ENCODE measurements around the gene PTPN7.
"Not testable (repeated sequence)": the region's sequence is repeated elsewhere in the genome, so short reads cannot be mapped to it uniquely, and the experiment has no call there.

Gene PTPN7

DNA sequence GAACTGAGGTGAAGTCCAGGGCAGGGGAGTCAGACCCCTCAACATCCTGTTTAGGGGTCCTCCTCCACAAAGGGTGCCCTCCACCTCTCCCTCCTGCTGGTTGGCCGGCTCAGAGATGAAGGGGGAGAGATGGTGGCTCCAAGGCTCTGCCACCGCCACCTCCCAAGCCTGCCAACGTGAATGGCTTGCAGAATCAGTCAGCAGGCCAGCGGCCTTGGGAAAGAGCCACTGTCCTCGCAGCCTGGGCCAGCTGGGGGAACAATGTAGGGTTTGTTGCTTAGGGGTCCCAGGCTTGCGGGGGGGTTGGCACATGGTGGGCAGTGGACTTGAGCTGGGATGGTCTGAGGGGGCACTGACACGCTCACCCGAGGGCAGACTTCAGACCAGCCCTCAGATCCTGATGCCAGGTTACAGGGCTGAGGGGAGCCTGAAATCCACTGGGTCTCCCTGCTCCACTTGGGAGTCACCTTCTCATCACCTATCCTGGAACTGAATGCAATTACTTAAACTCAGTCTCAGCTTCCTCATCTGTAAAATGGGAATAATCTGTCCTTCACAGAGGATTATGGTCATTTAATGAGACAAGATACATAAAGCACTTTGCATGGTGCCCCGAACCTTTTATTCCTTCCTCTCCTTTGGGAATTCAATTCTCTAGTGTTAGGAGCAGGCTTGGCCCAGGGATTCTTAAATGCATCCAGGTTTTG lies 29.4 kb downstream of the PTPN7 start:
- no peak for DNase-seq (ENCODE audit: low spot score)

DNA sequence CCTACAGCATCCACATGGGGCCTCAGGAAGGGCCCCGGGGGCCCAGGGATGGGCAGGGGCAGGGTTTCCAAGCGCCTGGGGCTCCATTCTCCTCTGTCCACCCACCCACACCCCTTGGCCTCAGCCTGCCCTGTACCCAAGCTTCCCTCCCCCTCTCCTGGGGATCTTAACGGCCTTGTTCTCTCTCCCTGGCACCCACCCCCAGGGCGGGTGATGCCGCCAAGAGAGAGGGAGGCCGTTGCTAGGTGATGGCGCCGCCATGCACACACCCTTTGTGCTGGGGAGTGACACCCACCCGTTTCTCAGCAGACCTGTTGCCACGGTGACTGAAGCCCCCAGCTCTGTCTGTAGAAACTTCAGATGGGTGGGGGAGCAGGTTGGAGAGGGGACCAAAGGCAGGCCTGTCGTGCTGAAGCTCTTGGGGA lies 30.1 kb downstream of the PTPN7 start:
- no peak for DNase-seq (ENCODE audit: low spot score)

DNA sequence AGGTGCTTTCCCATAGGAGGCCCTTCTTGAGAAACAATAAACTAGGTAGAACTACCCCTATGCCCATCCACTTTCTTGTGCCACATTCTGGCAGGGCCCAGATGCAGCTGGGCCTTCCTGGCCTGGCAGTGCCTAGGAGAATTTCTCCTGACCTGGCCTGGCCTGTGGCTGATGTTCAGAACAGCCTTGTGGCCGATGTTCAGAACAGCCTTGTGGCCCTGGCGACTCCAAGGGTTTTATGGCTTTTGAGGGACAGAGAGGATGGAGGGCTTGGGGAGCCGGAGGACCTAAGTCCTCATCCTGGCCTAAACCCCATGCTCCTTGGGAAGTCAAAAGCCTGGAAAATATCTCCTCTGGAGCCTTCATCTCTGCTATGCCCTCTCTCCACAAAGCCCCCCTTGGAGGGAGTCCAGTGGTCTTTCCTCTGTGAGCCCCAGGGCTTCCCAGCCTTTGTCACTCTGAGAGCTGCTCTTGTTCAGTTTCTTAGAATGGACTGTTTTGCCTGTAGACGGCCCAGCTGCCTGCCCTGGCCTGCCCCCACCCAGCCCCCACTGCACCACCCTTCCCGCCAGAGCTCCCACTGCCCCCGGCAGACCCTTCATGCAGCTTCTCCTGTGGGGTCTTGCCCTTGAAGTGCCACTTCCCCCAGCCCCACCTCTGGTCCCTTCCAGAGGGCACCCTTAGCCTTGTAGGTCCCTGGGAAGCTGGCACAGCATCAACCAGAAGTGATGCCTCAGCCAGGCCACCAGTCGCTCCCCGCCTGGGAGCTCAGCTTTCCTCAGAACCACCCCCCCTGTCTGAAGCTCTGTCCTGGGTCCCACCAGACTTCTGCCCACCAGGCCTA lies 30.7 kb downstream of the PTPN7 start:
- no peak for DNase-seq (ENCODE audit: low spot score)

- DNase-seq (ENCODE audit: low spot score), result no peak
These were observed 32.4 kb downstream of the PTPN7 start for GRCh38 chr1:202127836-202128622.

DNA sequence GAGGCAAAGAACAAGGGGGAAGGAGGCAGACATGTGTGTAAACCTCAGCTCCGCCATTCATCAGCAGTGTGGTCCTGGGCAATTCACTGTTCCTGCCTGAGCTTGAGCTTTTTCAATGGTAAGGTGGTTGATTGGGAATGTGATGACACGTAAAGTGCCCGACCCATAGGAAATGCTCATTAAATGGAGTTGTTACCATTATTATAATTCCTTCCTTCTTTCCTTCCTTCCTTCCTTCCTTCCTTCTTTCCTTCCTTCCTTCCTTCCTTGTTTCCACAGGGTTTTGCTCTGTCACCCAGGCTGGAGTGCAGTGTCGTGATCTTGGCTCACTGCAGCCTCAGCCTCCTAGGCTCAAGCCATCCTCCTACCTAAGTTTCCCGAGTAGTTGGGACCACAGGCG lies 33.3 kb downstream of the PTPN7 start:
- DNase-seq (ENCODE audit: low spot score), result no peak

- no peak for DNase-seq (ENCODE audit: low spot score)
These were observed 34.0 kb downstream of the PTPN7 start for GRCh38 chr1:202126426-202126825.

DNA sequence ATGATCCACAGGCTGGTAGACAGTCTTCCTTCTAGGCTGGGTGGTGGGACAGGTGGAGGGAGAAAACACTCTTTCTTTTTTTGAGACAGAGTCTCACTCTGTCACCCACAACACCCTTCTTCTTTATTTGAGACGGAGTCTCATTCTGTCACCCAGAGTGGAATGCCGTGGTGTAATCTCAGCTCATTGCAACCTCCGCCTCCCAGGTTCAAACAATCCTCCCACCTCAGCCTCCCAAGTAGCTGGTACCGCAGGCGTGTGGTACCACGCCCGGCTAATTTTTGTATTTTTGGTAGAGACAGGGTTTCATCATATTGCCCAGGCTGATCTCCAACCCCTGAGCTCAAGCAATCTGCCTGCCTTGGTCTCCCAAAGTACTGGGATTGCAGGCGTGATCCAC lies 34.8 kb downstream of the PTPN7 start:
- no peak for DNase-seq (ENCODE audit: low spot score)

DNA sequence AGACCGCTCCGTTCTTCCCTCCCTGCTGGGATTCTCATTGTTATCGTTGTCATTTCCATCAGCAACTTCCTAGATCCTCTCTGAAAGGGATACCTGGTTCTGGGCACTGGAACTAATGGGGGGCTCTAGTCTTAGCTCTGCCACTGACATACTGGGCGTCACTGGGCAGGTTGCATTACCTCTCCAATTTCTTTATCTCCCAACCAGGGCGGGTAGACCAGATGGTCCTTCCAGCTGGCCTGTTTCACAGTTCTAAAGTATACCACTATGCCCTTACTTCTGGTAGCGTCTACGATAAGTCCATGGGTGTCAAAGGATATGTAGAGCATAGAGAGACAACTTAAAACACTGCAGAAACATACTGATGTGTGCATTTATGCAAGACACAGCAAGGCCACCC lies 36.3 kb downstream of the PTPN7 start:
- DNase-seq (ENCODE audit: low spot score), result no peak

DNA sequence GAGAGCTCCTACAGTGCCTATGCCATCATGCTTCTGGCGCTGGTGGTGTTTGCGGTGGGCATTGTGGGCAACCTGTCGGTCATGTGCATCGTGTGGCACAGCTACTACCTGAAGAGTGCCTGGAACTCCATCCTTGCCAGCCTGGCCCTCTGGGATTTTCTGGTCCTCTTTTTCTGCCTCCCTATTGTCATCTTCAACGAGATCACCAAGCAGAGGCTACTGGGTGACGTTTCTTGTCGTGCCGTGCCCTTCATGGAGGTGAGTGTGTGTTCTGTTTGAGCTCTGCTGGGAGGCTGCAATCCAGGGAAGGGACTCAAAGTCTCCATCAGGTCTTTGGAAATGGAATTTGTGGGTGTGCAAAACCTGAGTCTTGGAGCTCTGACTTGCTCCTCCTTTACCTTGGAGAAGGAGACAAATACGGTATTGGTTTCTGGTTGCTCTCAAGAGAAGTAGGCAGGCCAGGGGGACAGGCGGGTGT lies 37.0 kb downstream of the PTPN7 start:
- DNase-seq (ENCODE audit: low spot score), result no peak

DNA sequence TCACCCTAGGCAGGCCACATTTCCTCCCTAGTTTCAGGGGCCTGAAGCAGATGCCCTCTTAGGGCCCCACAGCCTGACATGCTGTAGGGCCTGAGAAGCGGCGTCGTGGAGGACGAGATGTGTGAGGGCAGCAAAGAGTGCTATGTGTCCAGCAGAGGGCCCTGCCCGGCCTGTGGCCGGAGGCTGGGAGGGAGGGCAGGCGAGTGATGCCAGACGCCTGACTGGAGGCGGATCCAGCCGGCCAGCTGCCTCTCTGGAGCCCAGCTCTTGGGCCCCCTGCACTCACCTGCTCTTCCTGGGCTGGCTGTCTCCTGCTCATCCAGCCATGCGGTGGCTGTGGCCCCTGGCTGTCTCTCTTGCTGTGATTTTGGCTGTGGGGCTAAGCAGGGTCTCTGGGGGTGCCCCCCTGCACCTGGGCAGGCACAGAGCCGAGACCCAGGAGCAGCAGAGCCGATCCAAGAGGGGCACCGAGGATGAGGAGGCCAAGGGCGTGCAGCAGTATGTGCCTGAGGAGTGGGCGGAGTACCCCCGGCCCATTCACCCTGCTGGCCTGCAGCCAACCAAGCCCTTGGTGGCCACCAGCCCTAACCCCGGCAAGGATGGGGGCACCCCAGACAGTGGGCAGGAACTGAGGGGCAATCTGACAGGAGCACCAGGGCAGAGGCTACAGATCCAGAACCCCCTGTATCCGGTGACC lies 37.6 kb downstream of the PTPN7 start, which contains the start of gene GPR37L1:
Gene GPR37L1 (plus strand): TSS at position 279 of the 697 bp plus-strand sequence. CDS start 47 bp downstream, at position 326.
- DNase-seq (ENCODE audit: low spot score), result no peak

DNA sequence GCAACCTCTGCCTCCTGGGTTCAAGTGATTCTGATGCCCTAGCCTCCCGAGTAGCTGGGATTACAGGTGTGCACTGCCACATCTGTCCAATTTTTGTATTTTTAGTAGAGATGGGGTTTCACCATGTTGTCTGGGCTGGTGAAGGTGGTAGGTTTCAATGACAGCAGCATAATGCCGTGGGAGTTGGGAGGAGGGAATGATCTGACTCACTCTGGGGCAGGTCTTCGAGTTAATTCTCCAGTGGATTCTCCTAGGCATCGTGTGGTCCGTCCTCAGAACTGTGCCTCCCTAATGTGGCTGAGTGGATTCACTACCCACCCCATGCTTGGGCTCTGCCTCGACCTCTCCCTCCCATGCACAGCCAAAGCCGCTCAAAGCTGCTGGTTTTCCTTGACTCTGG lies 39.4 kb downstream of the PTPN7 start:
- no peak for DNase-seq (ENCODE audit: low spot score)

DNA sequence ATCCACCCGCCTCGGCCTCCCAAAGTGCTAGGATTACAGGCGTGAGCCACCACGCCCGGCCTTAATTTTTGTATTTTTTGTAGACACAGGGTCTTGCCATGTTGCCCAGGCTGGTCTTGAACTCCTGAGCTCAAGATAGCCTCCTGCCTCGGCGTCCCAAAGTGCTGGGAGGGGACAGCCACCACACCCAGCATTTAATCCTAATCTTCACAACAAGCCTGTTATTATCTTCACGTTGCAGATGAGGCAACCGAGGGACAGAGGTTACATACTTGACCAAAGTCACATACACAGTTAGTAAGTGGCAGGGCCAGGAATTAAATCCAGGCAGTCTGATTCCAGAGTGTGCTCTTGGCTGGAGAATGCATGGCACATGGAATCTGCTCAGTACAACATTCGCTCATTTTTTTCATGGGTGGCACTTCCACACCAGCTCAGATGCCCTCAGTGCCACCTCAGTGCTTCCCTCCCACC lies 42.5 kb downstream of the PTPN7 start:
- no peak for DNase-seq (ENCODE audit: low spot score)

DNA sequence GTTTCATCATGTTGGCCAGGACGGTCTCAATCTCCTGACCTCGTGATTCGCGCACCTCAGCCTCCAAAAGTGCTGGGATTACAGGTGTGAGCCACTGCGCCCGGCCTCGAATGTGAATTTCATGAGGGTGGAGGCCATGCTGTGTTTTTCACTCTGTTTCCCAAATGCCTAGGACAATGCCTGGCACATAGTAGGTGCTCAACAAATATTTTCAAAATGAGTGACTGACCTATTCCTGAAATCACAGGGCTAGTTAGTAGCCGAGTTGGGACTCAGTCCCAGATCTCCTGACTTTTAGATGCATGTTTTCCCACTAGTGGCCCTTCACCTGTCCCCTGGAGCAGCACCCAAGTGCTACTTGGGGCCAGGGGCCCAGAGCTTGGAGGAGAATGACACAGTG lies 44.1 kb downstream of the PTPN7 start:
- no peak for DNase-seq (ENCODE audit: low spot score)

GRCh38 chr1:202113690-202114300 lies 46.6 kb downstream of the PTPN7 start:
- no peak for DNase-seq (ENCODE audit: low spot score)

- no peak for DNase-seq (ENCODE audit: low spot score)
These were observed 47.3 kb downstream of the PTPN7 start for GRCh38 chr1:202112859-202113689.

GRCh38 chr1:202111589-202111988 lies 48.8 kb downstream of the PTPN7 start:
- not testable (repeated sequence) for DNase-seq (ENCODE audit: low spot score)

DNA sequence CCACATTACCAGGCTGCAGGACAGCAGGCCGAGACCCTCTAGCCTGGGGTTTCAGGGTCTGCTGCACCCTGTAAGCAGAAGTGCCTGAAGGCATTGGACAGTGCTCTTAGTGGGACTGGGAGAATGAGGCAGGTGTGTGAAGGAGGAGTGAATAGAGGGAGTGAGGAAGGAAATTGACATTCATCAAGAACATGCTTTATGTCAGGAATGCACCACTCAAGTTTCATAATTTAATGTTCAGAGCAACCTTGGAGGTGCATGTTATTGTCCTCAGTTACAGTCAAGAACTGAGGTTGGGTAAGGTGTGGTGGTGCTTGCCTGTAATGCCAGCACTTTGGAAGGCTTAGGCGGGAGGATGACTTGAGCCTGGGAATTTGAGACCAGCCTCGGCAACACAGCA lies 49.4 kb downstream of the PTPN7 start:
- DNase-seq (ENCODE audit: low spot score), result no peak

DNA sequence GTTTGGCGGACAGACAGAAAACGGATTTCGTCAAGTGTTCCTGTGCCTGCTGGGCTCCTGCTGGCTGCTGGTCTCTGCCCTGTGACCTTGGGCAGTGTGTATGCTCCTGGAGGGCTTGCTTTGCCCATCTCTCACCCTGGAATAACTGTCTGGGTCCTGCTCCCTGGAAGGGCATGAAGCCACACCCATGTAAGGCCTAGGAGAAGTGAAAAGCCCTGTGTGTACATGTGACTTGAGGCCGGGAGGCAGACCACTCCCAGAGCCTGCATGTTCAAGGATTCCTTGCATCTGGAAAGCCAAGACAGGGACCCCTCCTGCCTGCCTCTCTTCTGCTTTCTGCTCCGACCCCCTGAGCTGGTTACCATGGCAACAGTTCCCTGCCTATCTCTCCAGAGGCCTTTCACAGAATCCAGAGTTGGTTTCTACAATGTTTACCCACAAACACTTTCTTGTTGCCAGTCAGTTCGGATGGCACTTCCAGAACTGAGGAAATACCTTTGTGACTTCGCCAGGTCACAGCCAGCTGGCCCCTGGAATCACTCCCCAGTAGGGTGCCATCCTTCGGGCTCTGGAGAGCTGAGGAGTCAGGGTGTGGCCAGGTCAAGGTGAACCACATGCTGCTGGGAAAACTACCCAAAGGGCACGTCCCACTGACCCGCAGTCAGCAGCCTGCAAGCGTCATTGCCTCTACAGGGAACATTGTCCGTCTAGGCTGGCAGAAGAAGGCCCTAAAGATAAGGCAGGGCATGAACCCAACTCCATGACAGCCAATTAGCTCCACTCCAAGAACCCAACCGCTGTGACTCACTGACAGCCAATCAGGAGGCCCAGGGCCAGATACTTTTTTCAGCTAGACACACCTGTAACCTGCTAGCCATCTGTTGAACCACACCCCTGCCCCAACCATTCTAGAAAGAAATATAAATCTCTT lies 52.3 kb downstream of the PTPN7 start:
- no peak for DNase-seq (ENCODE audit: low spot score)

DNA sequence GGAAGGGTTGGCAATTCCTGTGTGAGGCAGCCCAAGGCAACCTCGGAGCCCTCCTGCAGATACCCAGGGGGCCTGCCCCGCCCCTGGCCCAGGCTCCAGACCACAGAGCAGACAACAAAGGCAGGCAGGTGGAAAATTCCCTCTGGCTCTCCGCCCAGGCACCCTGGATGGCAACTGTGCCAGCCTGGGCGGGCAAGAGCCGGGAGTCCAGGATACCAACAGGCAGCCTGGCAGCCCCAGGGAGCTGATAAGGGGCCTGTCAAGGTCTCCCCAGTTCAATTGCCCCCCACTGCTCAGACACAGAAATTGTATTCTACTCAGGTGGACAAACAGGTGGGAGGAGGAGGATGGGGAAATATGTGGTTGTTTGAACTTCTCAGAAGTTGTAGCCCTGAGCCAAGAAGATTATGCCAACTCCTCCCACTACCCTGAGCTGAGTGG lies 53.1 kb downstream of the PTPN7 start:
- no peak for DNase-seq (ENCODE audit: low spot score)
